Neutrophil (primary cell): ENCODE measurements around the gene PRELP.

Experiments used
- H3K27ac ChIP-seq: fragments of 200-600 bp; sonication (generic); 2 replicates; pipeline ENCODE4 v1.5.1; 2016; ENCODE audit warnings: mild to moderate bottlenecking, moderate library complexity
- H3K27me3 ChIP-seq: fragments of 200-600 bp; sonication (generic); 2 replicates; pipeline ENCODE4 v1.6.0; 2016; ENCODE audit warnings: mild to moderate bottlenecking
- H3K36me3 ChIP-seq: fragments of 200-600 bp; sonication (generic); 2 replicates; pipeline ENCODE4 v1.5.1; 2017
- H3K4me1 ChIP-seq, 2 experiments: fragments of 200-600 bp in 1 of 2; sonication (generic) in 1 of 2; 1 replicate in 1 of 2; 2 replicates in 1 of 2; pipeline versions ENCODE4 v1.5.1 to v1.6.1; 2013 to 2016; ENCODE audit warnings: low read depth in 1 of 2, low read length in 1 of 2, mild to moderate bottlenecking in 1 of 2, moderate library complexity in 1 of 2; ENCODE audit not compliant: control insufficient read depth in 1 of 2, insufficient read depth in 1 of 2
- H3K4me3 ChIP-seq, 2 experiments: fragments of 200-600 bp in 1 of 2; sonication (generic) in 1 of 2; 1 replicate in 1 of 2; 2 replicates in 1 of 2; pipeline ENCODE4 v1.5.1; 2013 to 2016; ENCODE audit warnings: low read depth in 1 of 2, low read length in 1 of 2, mild to moderate bottlenecking in 1 of 2, moderate library complexity in 1 of 2
- H3K9me3 ChIP-seq: fragments of 200-600 bp; sonication (generic); 2 replicates; pipeline ENCODE4 v1.5.1; 2016
- TF ChIP-seq, protein P1 (sequence below): fragments of 200-600 bp; sonication (generic); IDR thresholded peaks from 2 replicates; pipeline ENCODE4 v1.5.1; 2016; ENCODE audit warnings: antibody characterized with exemption

PRELP gene

DNA sequence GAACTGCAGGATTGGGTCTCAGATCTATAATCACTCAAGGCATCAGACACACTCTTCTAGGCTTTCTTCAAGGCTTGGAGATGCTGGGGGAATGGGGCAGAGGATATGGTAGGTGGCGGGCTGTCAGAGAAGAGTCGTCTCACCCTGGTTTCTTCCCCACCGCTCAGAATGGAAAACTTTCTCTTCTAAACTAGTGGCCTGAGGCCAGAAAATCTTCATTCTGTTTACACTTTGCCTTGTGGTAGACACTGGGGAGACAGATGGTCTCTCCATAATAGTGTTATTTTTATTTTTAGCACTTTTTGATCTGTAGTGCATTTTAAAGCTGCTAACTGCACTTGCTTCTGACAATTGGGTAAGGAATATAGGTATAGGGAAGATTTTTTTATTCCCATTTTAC is 2.6 kb downstream of the PRELP start:
- TF ChIP-seq, protein P1, sequence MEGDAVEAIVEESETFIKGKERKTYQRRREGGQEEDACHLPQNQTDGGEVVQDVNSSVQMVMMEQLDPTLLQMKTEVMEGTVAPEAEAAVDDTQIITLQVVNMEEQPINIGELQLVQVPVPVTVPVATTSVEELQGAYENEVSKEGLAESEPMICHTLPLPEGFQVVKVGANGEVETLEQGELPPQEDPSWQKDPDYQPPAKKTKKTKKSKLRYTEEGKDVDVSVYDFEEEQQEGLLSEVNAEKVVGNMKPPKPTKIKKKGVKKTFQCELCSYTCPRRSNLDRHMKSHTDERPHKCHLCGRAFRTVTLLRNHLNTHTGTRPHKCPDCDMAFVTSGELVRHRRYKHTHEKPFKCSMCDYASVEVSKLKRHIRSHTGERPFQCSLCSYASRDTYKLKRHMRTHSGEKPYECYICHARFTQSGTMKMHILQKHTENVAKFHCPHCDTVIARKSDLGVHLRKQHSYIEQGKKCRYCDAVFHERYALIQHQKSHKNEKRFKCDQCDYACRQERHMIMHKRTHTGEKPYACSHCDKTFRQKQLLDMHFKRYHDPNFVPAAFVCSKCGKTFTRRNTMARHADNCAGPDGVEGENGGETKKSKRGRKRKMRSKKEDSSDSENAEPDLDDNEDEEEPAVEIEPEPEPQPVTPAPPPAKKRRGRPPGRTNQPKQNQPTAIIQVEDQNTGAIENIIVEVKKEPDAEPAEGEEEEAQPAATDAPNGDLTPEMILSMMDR: no peak
- Histone ChIP-seq H3K4me1 (no peaks in the 10 kb centered on the region), H3K4me3 (no peak overlapping the region), H3K9me3 (no peaks in the 10 kb centered on the region), H3K27me3 (peaks cover 20% of the 10 kb centered on the region), H3K27ac (no peak overlapping the region), H3K36me3 (no peaks in the 10 kb centered on the region)

DNA sequence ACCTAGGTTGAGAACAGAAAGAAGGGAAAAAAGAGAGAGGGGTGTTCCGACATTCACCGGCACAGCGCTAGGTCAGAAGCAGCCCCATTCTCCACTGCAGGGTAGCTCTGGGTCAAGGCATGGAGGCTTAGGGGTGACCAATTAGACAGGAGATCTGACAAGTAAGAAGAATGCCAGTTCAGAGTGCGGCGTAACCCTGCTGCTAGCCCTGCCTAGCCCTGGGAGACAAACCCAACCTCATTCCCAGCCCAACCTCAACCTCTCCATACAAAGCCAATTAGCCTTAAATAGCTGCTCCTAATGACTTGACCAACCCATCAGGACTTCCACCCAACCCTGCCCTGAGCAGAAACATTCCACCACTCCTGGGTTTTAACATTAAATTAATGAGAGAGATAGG is 3.4 kb downstream of the PRELP start:
- Histone ChIP-seq H3K27ac (no peak overlapping the region), H3K9me3 (no peaks in the 10 kb centered on the region), H3K4me1 (no peaks in the 10 kb centered on the region), H3K27me3 (peaks cover 20% of the 10 kb centered on the region), H3K36me3 (no peaks in the 10 kb centered on the region), H3K4me3 (no peak overlapping the region)
- TF ChIP-seq, protein P1: no peak

DNA sequence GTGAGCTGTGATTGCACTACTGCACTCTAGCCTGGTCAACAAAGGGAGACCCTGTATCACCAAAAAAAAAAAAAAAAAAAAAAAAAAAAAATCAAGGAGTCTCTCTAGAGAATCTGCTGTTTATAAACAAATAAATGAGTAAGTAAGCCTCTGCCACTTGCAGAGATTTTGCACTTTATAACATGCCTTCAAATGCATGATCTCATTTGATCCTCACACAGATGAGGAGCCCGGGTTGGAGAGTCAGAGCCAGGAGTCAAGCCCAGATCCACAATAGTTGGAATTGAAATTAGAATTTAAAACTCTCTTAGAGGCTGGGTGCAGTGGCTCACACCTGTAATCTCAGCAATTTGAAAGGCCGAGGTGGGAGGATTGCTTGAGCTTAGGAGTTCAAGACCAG is 4.0 kb downstream of the PRELP start:
- Histone ChIP-seq H3K4me3 (no peak overlapping the region), H3K9me3 (no peaks in the 10 kb centered on the region), H3K4me1 (no peaks in the 10 kb centered on the region), H3K27me3 (peaks cover 17% of the 10 kb centered on the region), H3K36me3 (no peaks in the 10 kb centered on the region), H3K27ac (no peak overlapping the region)
- TF ChIP-seq, protein P1: no peak

DNA sequence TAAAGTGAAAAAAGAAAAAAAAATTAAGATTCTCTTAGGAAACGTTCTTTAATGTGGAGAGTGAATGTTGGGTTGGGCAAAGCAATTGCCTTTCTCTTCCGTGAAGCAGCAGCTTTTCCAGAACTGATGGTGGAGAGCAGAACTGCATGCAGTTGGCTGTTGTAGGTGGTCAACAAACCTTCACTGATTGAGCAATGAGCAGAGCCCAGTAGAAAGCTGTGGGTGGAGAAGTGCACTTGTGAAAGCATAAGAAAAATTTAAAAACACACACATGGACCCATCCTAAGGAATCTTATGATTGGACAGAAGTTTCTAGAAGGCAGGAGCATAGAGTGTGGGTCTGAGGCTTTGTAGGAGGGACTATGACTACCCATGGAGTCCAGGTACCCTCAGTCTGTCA is 4.5 kb downstream of the PRELP start:
- Histone ChIP-seq H3K4me3 (no peak overlapping the region), H3K9me3 (no peaks in the 10 kb centered on the region), H3K27ac (no peak overlapping the region), H3K36me3 (no peaks in the 10 kb centered on the region), H3K4me1 (no peaks in the 10 kb centered on the region), H3K27me3 (peaks cover 12% of the 10 kb centered on the region)
- TF ChIP-seq, protein P1: no peak

DNA sequence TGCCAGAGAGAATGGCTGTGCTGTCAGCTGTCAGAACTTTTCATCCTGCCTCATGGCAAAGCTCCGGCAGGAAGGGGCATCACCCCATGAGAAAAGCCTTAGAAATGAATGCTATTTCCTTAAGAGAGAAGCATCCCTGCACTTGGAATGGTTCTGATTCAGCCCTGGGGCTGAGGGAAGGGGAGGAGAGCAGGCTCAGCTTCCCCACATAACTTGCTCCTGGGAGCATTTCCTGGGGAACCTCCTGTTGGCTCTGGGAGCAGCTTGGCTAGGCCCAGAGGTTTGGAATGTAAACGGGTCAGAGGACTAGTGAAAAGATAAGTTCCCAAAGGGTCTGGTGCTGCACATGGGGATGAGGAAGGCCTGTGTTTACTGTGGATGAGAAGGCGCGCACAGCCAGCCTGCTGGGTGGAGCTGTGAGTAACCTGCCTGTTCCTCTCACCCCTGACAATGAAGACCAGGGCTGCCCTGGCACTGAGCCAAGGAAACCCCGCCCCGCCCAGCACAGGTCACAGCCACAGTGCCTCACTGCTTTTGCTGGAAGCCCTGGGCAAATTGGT is 5.0 kb downstream of the PRELP start:
- no peaks in the 10 kb centered on the region for H3K9me3 ChIP-seq
- no peaks in the 10 kb centered on the region for H3K36me3 ChIP-seq
- TF ChIP-seq, protein P1: no peak
- H3K27ac ChIP-seq: no peak overlapping the region
- H3K4me3 ChIP-seq: no peak overlapping the region
- H3K4me1 ChIP-seq: no peaks in the 10 kb centered on the region
- H3K27me3 ChIP-seq: peaks cover 8% of the 10 kb centered on the region

DNA sequence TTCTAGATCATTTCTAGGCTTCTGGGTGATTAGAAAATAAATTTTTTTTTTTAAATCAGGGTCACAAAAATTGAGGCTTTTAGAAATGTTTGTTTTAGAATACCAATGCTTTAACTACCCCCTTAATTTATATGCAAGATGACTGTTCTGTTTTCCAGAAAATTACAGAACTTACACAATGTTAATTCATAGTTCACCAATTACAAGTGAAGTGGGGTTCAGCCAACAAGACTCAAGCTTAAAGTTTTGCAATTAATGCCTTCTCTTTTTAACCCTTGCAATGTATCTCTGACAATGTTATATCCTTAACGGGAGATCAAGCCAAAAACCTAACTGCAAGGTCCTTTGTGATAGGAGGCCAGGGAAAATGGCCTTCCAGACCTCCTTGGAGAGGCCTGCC is 5.6 kb downstream of the PRELP start:
- peaks cover 2% of the 10 kb centered on the region for H3K27me3 ChIP-seq
- no peaks in the 10 kb centered on the region for H3K36me3 ChIP-seq
- H3K4me1 ChIP-seq: no peaks in the 10 kb centered on the region
- no peak overlapping the region for H3K4me3 ChIP-seq
- no peaks in the 10 kb centered on the region for H3K9me3 ChIP-seq
- TF ChIP-seq, protein P1: no peak
- H3K27ac ChIP-seq: no peak overlapping the region
